Fibroblast of lung (primary cell): Measurements from ENCODE around the gene C1QTNF9. TPM values are rescaled to one million over a fixed set of nuclear protein-coding genes. Genes with fewer than 3 reads are reported as not detected.

Experiments
- DNase-seq, 2 donors: peaks; one replicate each; pipeline versions ENCODE4 v3.0.0 to v3.0.0-alpha.2; 2010; ENCODE audit warnings: low read depth in 2 of 2
- H2AFZ ChIP-seq: 2 replicates; pipeline ENCODE4 v1.5.1; 2012; ENCODE audit warnings: low read length, control low read depth, inconsistent platforms
- H3K27ac ChIP-seq: 2 replicates; pipeline ENCODE4 v1.5.1; 2011; ENCODE audit warnings: low read length, control low read depth; ENCODE audit not compliant: insufficient read depth
- H3K27me3 ChIP-seq: 2 replicates; pipeline ENCODE4 v1.5.1; 2011; ENCODE audit warnings: mild to moderate bottlenecking, low read length; ENCODE audit not compliant: control insufficient read depth, insufficient read depth
- H3K36me3 ChIP-seq: 2 replicates; pipeline ENCODE4 v1.5.1; 2011; ENCODE audit warnings: low read length; ENCODE audit not compliant: control insufficient read depth, insufficient read depth
- H3K4me1 ChIP-seq: 2 replicates; pipeline ENCODE4 v1.5.1; 2011; ENCODE audit warnings: low read length; ENCODE audit not compliant: control insufficient read depth, insufficient read depth; ENCODE audit errors: extremely low read depth
- H3K4me2 ChIP-seq: 2 replicates; pipeline ENCODE4 v1.5.1; 2011; ENCODE audit warnings: low read length, control low read depth; ENCODE audit not compliant: insufficient read depth; ENCODE audit errors: extremely low read depth
- H3K4me3 ChIP-seq, 4 experiments: fragments of 200-600 bp in 1 of 4; sonication (generic) in 1 of 4; replicated peaks in 1 of 4; 2 replicates each; pipeline ENCODE4 v1.5.1; 2011 to 2016; ENCODE audit warnings: low read length in 4 of 4, low read depth in 3 of 4, mild to moderate bottlenecking in 3 of 4, control low read depth in 2 of 4, inconsistent platforms in 1 of 4, mixed read lengths in 1 of 4; ENCODE audit not compliant: insufficient read depth in 1 of 4; ENCODE audit errors: control extremely low read depth in 1 of 4
- H3K79me2 ChIP-seq: 2 replicates; pipeline ENCODE4 v1.5.1; 2012; ENCODE audit warnings: mild to moderate bottlenecking, low read length, inconsistent platforms; ENCODE audit not compliant: control insufficient read depth, insufficient read depth
- H3K9ac ChIP-seq: 2 replicates; pipeline ENCODE4 v1.5.1; 2011; ENCODE audit warnings: mild to moderate bottlenecking, low read length, control low read depth; ENCODE audit not compliant: insufficient read depth
- H3K9me3 ChIP-seq: 2 replicates; pipeline ENCODE4 v1.5.1; 2012; ENCODE audit warnings: low read depth, low read length; ENCODE audit not compliant: control insufficient read depth, insufficient read depth
- H4K20me1 ChIP-seq: 2 replicates; pipeline ENCODE4 v1.5.1; 2011; ENCODE audit warnings: low read length; ENCODE audit not compliant: control insufficient read depth, insufficient read depth; ENCODE audit errors: extremely low read depth
- EZH2 ChIP-seq: IDR thresholded peaks from 2 replicates; pipeline ENCODE4 v1.5.1; 2012; ENCODE audit warnings: low read length, control low read depth, mild to moderate bottlenecking; ENCODE audit errors: missing control alignments
- polyA plus RNA-seq, 2 donors: library from polyadenylated mRNA; depleted of rRNA in 1 of 2; stranded (reverse) in 1 of 2; unstranded in 1 of 2; fragments of >200 nt; gene quantifications; 2 replicates each; pipeline ENCODE4 v1.2.1, GENCODE V29; 2011 to 2012; ENCODE audit warnings: missing spikeins in 1 of 2
- total RNA-seq: library from RNA; depleted of rRNA; stranded (reverse); fragments of >200 nt; gene quantifications from 2 replicates; pipeline ENCODE4 v1.2.1, GENCODE V29; 2014
- TF ChIP-seq, protein P1 (sequence below), 2 donors: IDR thresholded peaks in 1 of 2; conservative IDR thresholded peaks in 1 of 2; 1 replicate in 1 of 2; 2 replicates in 1 of 2; pipeline ENCODE4 v1.5.1; 2011 to 2012; ENCODE audit warnings: low read length in 2 of 2, control low read depth in 1 of 2, inconsistent platforms in 1 of 2, low read depth in 1 of 2, mild to moderate bottlenecking in 1 of 2

C1QTNF9 gene
- total and polyA plus RNA-seq, 2 donors (not counting 1 experiment from before 2014, with no cell fraction given): 0.51 TPM; not detected in 1

DNA sequence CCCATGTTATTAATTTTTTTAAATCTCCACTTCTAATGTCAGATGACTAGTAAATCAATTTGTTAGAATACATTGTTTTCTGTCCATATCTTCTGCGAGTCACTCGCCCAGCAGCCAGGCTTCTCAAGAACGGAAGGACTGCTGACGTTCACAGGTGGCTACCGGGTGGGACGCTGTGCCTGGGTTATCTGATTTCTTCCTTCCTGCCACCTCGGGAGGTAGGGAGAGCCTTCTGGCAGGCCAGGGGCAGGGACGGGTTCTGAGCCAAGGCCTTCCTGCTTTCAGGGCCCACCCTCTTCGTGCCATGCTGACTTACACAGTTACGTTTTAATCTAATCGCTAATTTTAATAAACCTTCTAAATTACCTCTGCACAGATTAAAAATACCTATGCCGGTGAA is 7.9 kb upstream of the C1QTNF9 start:
- H3K9me3 ChIP-seq: no peaks in the 10 kb centered on the region

DNA sequence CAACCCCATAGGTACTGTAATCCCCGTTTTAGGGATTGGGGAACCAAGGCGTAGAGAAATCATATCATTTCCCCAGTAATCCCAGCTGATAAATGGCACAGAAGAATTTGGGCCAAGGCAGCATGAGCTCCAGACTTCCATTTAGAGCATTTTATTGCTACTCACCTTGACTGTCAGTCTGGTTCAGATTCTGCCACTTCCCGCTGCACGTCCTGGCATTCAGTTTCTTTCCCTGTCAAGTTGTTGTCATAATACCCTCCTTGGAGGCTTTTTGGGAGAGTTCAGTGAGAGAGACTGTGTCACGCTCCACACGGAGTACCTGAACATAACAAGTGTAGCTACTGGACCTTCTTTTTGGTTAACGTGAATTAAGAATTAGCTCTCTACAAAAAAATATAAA is 7.5 kb upstream of the C1QTNF9 start:
- Histone ChIP-seq H4K20me1 (no peaks in the 10 kb centered on the region), H3K9ac (no peak overlapping the region), H2AFZ (no peak overlapping the region), H3K4me3 (no peak overlapping the region), H3K36me3 (peaks cover 8% of the 10 kb centered on the region), H3K27ac (no peak overlapping the region), H3K4me1 (peaks cover 2% of the 10 kb centered on the region), H3K4me2 (no peak overlapping the region), H3K9me3 (no peaks in the 10 kb centered on the region), H3K79me2 (no peaks in the 10 kb centered on the region), H3K27me3 (no peaks in the 10 kb centered on the region)
- no peak for DNase-seq
- no peak for TF ChIP-seq EZH2
- TF ChIP-seq, protein P1, sequence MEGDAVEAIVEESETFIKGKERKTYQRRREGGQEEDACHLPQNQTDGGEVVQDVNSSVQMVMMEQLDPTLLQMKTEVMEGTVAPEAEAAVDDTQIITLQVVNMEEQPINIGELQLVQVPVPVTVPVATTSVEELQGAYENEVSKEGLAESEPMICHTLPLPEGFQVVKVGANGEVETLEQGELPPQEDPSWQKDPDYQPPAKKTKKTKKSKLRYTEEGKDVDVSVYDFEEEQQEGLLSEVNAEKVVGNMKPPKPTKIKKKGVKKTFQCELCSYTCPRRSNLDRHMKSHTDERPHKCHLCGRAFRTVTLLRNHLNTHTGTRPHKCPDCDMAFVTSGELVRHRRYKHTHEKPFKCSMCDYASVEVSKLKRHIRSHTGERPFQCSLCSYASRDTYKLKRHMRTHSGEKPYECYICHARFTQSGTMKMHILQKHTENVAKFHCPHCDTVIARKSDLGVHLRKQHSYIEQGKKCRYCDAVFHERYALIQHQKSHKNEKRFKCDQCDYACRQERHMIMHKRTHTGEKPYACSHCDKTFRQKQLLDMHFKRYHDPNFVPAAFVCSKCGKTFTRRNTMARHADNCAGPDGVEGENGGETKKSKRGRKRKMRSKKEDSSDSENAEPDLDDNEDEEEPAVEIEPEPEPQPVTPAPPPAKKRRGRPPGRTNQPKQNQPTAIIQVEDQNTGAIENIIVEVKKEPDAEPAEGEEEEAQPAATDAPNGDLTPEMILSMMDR (conservative IDR thresholded peaks at IDR 0.05 in 1 of 2, IDR thresholded peaks at IDR 0.05 in 1 of 2; ENCODE audit: low read depth in 1 of 2, low read length in 2 of 2): no peak

More for the DNA sequence above, 7.9 kb upstream of the C1QTNF9 start:
- H4K20me1 ChIP-seq: no peaks in the 10 kb centered on the region
- no peak overlapping the region for H2AFZ ChIP-seq
- peaks cover 2% of the 10 kb centered on the region for H3K4me1 ChIP-seq
- no peaks in the 10 kb centered on the region for H3K79me2 ChIP-seq
- no peaks in the 10 kb centered on the region for H3K27me3 ChIP-seq
- H3K4me3 ChIP-seq: no peak overlapping the region
- H3K36me3 ChIP-seq: peaks cover 8% of the 10 kb centered on the region
- no peak for DNase-seq
- H3K9ac ChIP-seq: no peak overlapping the region
- TF ChIP-seq EZH2: no peak
- TF ChIP-seq, protein P1 (conservative IDR thresholded peaks at IDR 0.05 in 1 of 2, IDR thresholded peaks at IDR 0.05 in 1 of 2; ENCODE audit: low read depth in 1 of 2, low read length in 2 of 2): no peak
- no peak overlapping the region for H3K4me2 ChIP-seq
- H3K27ac ChIP-seq: no peak overlapping the region

DNA sequence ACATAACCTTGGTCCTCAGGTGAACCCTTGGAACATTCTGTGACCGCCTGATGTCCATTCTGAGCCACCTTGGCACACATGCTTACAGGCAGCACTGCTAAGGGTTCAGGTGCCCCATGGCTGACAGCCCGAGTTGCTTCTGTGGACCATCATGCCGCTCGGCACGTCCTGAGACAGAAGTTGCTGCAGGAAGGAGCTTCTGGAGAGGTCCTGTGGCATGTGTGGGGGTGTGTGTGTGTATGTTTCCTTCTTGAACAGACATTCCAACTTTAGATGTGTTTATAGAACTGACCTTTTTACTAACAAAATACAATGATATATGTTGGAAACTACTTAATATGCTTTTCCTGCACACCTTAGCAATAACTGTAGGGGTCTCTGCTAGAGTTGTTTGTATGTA is 4.8 kb upstream of the C1QTNF9 start:
- TF ChIP-seq EZH2: no peak
- TF ChIP-seq, protein P1 (conservative IDR thresholded peaks at IDR 0.05 in 1 of 2, IDR thresholded peaks at IDR 0.05 in 1 of 2; ENCODE audit: low read depth in 1 of 2, low read length in 2 of 2): no peak
- no peak for DNase-seq
- Histone ChIP-seq H3K4me3 (no peak overlapping the region), H3K36me3 (no peaks in the 10 kb centered on the region), H3K79me2 (no peaks in the 10 kb centered on the region), H3K9me3 (no peaks in the 10 kb centered on the region), H3K9ac (no peak overlapping the region), H3K27me3 (no peaks in the 10 kb centered on the region), H3K4me1 (peaks cover 2% of the 10 kb centered on the region), H4K20me1 (no peaks in the 10 kb centered on the region), H3K27ac (no peak overlapping the region), H2AFZ (no peak overlapping the region), H3K4me2 (no peak overlapping the region)
